ENCODE data around the gene NTS.

DNA sequence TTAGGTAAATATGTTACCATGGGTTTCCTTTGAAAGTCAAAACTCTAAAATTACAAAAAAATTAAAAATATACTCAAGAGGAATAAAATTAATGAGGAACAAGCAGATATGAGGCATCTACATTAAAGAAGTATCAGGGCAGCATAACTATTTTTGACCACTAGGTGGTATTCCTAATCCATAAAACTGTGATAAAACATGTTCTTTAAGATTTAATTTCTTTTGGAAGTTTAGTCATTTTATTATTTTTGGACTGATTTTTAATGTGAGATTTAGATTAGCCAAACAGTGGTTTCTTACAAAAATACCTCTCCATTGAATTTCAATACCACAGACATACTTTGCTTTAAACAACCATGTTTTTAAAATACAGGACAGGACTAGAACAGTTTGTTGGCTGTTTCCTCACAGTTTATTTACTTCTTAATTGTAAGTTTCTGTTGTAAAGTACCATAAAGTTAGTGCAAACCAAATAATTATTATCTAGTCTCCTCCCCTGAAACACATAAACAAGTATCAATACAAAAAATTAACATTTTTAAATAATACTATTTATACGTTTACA lies 49.8 kb downstream of the NTS start:
- TF ChIP-seq, protein P1, sequence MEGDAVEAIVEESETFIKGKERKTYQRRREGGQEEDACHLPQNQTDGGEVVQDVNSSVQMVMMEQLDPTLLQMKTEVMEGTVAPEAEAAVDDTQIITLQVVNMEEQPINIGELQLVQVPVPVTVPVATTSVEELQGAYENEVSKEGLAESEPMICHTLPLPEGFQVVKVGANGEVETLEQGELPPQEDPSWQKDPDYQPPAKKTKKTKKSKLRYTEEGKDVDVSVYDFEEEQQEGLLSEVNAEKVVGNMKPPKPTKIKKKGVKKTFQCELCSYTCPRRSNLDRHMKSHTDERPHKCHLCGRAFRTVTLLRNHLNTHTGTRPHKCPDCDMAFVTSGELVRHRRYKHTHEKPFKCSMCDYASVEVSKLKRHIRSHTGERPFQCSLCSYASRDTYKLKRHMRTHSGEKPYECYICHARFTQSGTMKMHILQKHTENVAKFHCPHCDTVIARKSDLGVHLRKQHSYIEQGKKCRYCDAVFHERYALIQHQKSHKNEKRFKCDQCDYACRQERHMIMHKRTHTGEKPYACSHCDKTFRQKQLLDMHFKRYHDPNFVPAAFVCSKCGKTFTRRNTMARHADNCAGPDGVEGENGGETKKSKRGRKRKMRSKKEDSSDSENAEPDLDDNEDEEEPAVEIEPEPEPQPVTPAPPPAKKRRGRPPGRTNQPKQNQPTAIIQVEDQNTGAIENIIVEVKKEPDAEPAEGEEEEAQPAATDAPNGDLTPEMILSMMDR (IDR thresholded peaks at IDR 0.05): peak; percentile 47 to 58 (median 50)
- TF ChIP-seq POLR2A (IDR thresholded peaks at IDR 0.05) (no peak), EP300 (IDR thresholded peaks at IDR 0.05) (no peak)

Measured in tibial nerve (tissue), 4 donors.